Measurements from ENCODE around the gene PROZ.

PROZ gene

DNA sequence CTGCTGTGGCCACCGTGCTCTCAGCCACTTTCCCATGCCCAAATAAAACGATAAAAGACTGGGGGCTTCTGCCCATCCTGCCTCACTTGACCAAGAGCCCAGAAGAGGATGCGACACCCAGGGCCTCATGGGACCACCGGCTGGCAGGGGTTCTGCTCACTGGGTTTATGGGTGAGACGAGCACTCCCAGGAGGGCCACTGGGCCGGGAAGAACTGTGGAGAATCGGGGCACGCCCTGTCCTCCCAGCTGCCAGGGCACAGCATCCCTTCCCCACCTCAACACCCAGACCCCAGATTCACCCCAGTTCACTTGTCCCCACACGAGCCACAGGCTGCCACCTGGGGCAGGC, 40.6 kb upstream of the PROZ start:
- no peak for DNase-seq (ENCODE audit: low read depth)
- H3K4me3 ChIP-seq (ENCODE audit: low read depth, low read length): no peak overlapping the region
- TF ChIP-seq, protein P1, sequence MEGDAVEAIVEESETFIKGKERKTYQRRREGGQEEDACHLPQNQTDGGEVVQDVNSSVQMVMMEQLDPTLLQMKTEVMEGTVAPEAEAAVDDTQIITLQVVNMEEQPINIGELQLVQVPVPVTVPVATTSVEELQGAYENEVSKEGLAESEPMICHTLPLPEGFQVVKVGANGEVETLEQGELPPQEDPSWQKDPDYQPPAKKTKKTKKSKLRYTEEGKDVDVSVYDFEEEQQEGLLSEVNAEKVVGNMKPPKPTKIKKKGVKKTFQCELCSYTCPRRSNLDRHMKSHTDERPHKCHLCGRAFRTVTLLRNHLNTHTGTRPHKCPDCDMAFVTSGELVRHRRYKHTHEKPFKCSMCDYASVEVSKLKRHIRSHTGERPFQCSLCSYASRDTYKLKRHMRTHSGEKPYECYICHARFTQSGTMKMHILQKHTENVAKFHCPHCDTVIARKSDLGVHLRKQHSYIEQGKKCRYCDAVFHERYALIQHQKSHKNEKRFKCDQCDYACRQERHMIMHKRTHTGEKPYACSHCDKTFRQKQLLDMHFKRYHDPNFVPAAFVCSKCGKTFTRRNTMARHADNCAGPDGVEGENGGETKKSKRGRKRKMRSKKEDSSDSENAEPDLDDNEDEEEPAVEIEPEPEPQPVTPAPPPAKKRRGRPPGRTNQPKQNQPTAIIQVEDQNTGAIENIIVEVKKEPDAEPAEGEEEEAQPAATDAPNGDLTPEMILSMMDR (IDR thresholded peaks at IDR 0.05; ENCODE audit: insufficient read depth, low read depth, low read length, missing control alignments): no peak

DNA sequence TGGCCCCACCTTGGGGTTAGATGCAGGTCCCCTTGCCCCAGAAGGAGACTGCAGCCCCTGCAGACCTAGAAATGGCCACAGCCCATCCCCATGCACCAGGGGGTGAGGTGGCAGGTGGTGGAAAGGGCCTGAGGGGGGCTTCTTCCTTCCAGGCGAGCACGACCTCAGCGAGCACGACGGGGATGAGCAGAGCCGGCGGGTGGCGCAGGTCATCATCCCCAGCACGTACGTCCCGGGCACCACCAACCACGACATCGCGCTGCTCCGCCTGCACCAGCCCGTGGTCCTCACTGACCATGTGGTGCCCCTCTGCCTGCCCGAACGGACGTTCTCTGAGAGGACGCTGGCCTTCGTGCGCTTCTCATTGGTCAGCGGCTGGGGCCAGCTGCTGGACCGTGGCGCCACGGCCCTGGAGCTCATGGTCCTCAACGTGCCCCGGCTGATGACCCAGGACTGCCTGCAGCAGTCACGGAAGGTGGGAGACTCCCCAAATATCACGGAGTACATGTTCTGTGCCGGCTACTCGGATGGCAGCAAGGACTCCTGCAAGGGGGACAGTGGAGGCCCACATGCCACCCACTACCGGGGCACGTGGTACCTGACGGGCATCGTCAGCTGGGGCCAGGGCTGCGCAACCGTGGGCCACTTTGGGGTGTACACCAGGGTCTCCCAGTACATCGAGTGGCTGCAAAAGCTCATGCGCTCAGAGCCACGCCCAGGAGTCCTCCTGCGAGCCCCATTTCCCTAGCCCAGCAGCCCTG, 40.0 kb upstream of the PROZ start:
- TF ChIP-seq, protein P1 (IDR thresholded peaks at IDR 0.05; ENCODE audit: insufficient read depth, low read depth, low read length, missing control alignments): no peak
- H3K4me3 ChIP-seq (ENCODE audit: low read depth, low read length): no peak overlapping the region
- no peak for DNase-seq (ENCODE audit: low read depth)

GRCh38 chr13:113119166-113119821, 39.2 kb upstream of the PROZ start:
- H3K4me3 ChIP-seq (ENCODE audit: low read depth, low read length): no peak overlapping the region
- TF ChIP-seq, protein P1 (IDR thresholded peaks at IDR 0.05; ENCODE audit: insufficient read depth, low read depth, low read length, missing control alignments): no peak
- no peak for DNase-seq (ENCODE audit: low read depth)

- TF ChIP-seq, protein P1 (IDR thresholded peaks at IDR 0.05; ENCODE audit: insufficient read depth, low read depth, low read length, missing control alignments): no peak
- DNase-seq (ENCODE audit: low read depth): no peak
- no peak overlapping the region for H3K4me3 ChIP-seq (ENCODE audit: low read depth, low read length)
Measured at GRCh38 chr13:113119822-113120189, 38.6 kb upstream of the PROZ start.

DNA sequence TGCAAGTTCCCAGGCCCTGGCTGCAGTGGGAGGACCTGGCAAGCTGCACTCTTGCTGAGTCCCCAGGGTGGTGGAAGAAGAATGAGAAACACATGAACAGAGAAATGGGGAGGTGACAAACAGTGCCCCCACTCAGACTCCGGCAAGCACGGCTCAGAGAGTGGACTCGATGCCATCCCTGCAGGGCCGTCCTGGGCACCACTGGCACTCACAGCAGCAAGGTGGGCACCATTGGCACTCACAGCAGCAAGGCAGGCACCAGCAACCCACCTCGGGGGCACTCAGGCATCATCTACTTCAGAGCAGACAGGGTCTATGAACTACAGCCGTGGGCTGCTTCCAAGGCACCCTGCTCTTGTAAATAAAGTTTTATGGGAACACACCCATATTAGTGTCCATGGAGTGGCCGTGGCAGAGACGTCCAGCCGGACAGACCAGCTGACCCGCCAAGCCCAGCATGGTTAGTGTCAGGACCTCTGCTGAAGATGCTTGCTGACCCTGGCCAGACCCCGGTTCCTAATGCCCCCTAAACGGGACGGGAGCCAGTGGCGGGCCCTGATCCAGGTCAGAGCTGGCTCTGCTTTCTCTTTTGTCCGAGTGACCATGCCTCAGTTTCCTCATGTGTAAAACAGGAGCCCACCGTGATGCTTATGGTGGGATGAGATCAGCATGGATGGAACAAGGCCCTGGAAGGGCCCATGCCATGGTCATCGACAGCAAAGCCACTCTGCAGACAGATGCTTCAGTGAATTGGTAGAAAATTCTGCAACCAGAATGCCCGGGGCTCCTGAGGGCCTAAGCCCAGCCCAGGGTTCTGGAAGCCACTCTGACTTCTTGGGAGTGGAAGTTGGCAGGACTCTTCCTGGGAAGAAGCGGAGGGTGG, 37.9 kb upstream of the PROZ start:
- no peak overlapping the region for H3K4me3 ChIP-seq (ENCODE audit: low read depth, low read length)
- TF ChIP-seq, protein P1 (IDR thresholded peaks at IDR 0.05; ENCODE audit: insufficient read depth, low read depth, low read length, missing control alignments): no peak
- no peak for DNase-seq (ENCODE audit: low read depth)

DNA sequence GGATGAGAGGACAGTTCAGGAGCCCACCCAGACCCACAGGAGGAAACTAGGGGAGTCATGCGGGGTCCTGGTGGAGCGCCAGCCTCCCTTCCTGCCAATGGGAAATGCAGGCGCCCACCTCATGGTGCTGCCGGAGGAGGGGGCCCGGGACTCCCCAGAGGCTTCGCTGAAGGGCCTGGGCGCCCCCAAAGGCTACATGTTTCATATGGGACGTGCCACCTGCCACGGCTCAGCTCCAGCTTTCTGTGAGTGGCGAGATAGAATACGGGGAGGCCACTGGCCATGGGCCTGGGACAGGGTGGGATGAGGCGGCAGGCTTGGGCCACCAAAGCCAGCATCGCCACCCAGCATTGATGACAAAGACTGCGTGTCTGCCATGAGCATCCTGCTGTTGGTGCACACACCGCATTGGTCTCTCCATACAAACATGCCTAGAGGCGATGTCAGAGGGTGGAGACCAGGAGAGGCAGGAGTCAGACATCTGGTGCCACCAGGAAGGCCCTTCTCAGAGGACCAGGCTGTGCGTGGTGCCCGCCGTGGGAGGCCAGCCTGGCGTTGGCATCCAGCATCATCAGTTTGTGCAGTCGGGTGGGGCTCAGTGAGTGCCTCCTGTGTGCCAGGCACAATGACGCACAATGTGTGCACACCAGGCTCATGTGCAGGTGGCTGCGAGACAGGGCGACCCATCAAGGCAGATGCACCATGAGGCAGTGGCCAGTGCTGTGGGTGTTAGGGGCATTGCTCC, 37.1 kb upstream of the PROZ start:
- TF ChIP-seq, protein P1 (IDR thresholded peaks at IDR 0.05; ENCODE audit: insufficient read depth, low read depth, low read length, missing control alignments): no peak
- no peak overlapping the region for H3K4me3 ChIP-seq (ENCODE audit: low read depth, low read length)
- DNase-seq (ENCODE audit: low read depth): no peak
